Ectodermal cell (in vitro differentiated cells): Measurements from ENCODE around the gene C10orf62.
"Not testable (repeated sequence)": the region's sequence is repeated elsewhere in the genome, so short reads cannot be mapped to it uniquely, and the experiment has no call there.

Experiments
- H3K27ac ChIP-seq: 2 replicates; pipeline ENCODE4 v1.7.0; 2013; ENCODE audit warnings: mild to moderate bottlenecking, low read depth, low read length; ENCODE audit not compliant: insufficient read depth, poor library complexity, severe bottlenecking
- H3K27me3 ChIP-seq: 2 replicates; pipeline ENCODE4 v1.7.0; 2013; ENCODE audit warnings: mild to moderate bottlenecking, low read length; ENCODE audit not compliant: insufficient read depth, control insufficient read depth, poor library complexity, severe bottlenecking
- H3K36me3 ChIP-seq: one replicate; pipeline ENCODE4 v1.7.0; 2013; ENCODE audit warnings: low read length; ENCODE audit not compliant: control insufficient read depth, insufficient read depth
- H3K4me1 ChIP-seq: one replicate; pipeline ENCODE4 v1.7.0; 2013; ENCODE audit warnings: low read length; ENCODE audit not compliant: control insufficient read depth, insufficient read depth
- H3K4me3 ChIP-seq: 2 replicates; pipeline ENCODE4 v1.7.0; 2013; ENCODE audit warnings: low read depth, low read length, control low read depth; ENCODE audit not compliant: insufficient read depth
- H3K9me3 ChIP-seq: 2 replicates; pipeline ENCODE4 v1.7.0; 2013; ENCODE audit warnings: mild to moderate bottlenecking, low read length, moderate library complexity; ENCODE audit not compliant: control insufficient read depth
- WGBS, 2 experiments: methylation state at CpG; one replicate each; pipeline ENCODE4 v1.1.7; 2013; ENCODE audit warnings: missing lambda C conversion rate in 2 of 2; 5-methylcytosine and 5-hydroxymethylcytosine counted together

The C10orf62 gene

GRCh38 chr10:97574374-97575126, 15.0 kb upstream of the C10orf62 start:
- Histone ChIP-seq H3K4me1 (no peaks in the 10 kb centered on the region), H3K4me3 (no peak overlapping the region), H3K27me3 (no peaks in the 10 kb centered on the region), H3K9me3 (no peaks in the 10 kb centered on the region), H3K36me3 (no peaks in the 10 kb centered on the region), H3K27ac (no peak overlapping the region)
- WGBS, 2 experiments, result 92 to 93% methylated on average over 4 of the region's 4 CpGs

GRCh38 chr10:97575127-97575668, 14.3 kb upstream of the C10orf62 start:
- Histone ChIP-seq H3K27me3 (no peaks in the 10 kb centered on the region), H3K4me3 (no peak overlapping the region), H3K27ac (no peak overlapping the region), H3K36me3 (no peaks in the 10 kb centered on the region), H3K4me1 (no peaks in the 10 kb centered on the region), H3K9me3 (no peaks in the 10 kb centered on the region)
- 91 to 95% methylated on average over 6 of the region's 6 CpGs for WGBS, 2 experiments

GRCh38 chr10:97576487-97576886, 13.0 kb upstream of the C10orf62 start:
- not testable (repeated sequence) for H3K27me3 ChIP-seq
- WGBS, 2 experiments, result 56 to 59% methylated on average over 5 of the region's 5 CpGs

GRCh38 chr10:97577701-97578100, 11.8 kb upstream of the C10orf62 start:
- H3K4me1 ChIP-seq, result no peaks in the 10 kb centered on the region
- no peak overlapping the region for H3K27ac ChIP-seq
- no peak overlapping the region for H3K4me3 ChIP-seq
- no peaks in the 10 kb centered on the region for H3K9me3 ChIP-seq
- H3K36me3 ChIP-seq, result no peaks in the 10 kb centered on the region
- no peaks in the 10 kb centered on the region for H3K27me3 ChIP-seq
- 84 to 85% methylated on average over 9 of the region's 9 CpGs for WGBS, 2 experiments

More at GRCh38 chr10:97576487-97576886, 13.0 kb upstream of the C10orf62 start:
- not testable (repeated sequence) for H3K9me3 ChIP-seq, H3K36me3 ChIP-seq, H3K27ac ChIP-seq, H3K4me3 ChIP-seq, H3K4me1 ChIP-seq

- H3K4me3 ChIP-seq, result no peak overlapping the region
- 94 to 96% methylated on average over 39 to 40 of the region's 40 CpGs for WGBS, 2 experiments
Observed at GRCh38 chr10:97578171-97578844, 11.2 kb upstream of the C10orf62 start.

GRCh38 chr10:97580421-97581367, 8.8 kb upstream of the C10orf62 start:
- Histone ChIP-seq H3K4me1 (peaks cover 5% of the 10 kb centered on the region), H3K9me3 (no peaks in the 10 kb centered on the region), H3K27me3 (no peaks in the 10 kb centered on the region), H3K27ac (no peak overlapping the region), H3K36me3 (no peaks in the 10 kb centered on the region), H3K4me3 (no peak overlapping the region)
- 89 to 90% methylated on average over 9 of the region's 9 CpGs for WGBS, 2 experiments

More at GRCh38 chr10:97578171-97578844, 11.2 kb upstream of the C10orf62 start:
- no peaks in the 10 kb centered on the region for H3K4me1 ChIP-seq
- H3K9me3 ChIP-seq, result no peaks in the 10 kb centered on the region
- no peaks in the 10 kb centered on the region for H3K27me3 ChIP-seq
- no peak overlapping the region for H3K27ac ChIP-seq
- no peaks in the 10 kb centered on the region for H3K36me3 ChIP-seq

- Histone ChIP-seq H3K9me3 (no peaks in the 10 kb centered on the region), H3K4me3 (no peak overlapping the region), H3K36me3 (no peaks in the 10 kb centered on the region), H3K4me1 (peaks cover 5% of the 10 kb centered on the region), H3K27ac (no peak overlapping the region), H3K27me3 (no peaks in the 10 kb centered on the region)
- WGBS, 2 experiments, result 93 to 96% methylated on average over 8 of the region's 8 CpGs
Observed at GRCh38 chr10:97582169-97582568, 7.4 kb upstream of the C10orf62 start.

GRCh38 chr10:97583476-97583875, 6.0 kb upstream of the C10orf62 start:
- Histone ChIP-seq H3K27ac (no peak overlapping the region), H3K27me3 (no peaks in the 10 kb centered on the region), H3K4me3 (no peak overlapping the region), H3K36me3 (no peaks in the 10 kb centered on the region), H3K4me1 (peaks cover 5% of the 10 kb centered on the region), H3K9me3 (no peaks in the 10 kb centered on the region)
- 92 to 93% methylated on average over 13 of the region's 13 CpGs for WGBS, 2 experiments

- Histone ChIP-seq H3K27me3 (no peaks in the 10 kb centered on the region), H3K27ac (no peak within 1 kb of the TSS), H3K9me3 (no peaks in the 10 kb centered on the region), H3K4me3 (no peak within 1 kb of the TSS), H3K36me3 (no peaks in the 10 kb centered on the region), H3K4me1 (peaks cover 5% of the 10 kb centered on the region)
- 67% methylated on average over 5 of the region's 5 CpGs for WGBS, 2 experiments
Observed at GRCh38 chr10:97584060-97584797, 5.3 kb upstream of the C10orf62 start, which contains the start of gene HOGA1. Gene HOGA1, plus strand, starts transcription at chr10:97584389. Its CDS starts 315 bp downstream, at chr10:97584704.
